Transverse colon (tissue), 4 donors: Measurements from ENCODE around the gene SETX.

ENCODE experiments used
- CTCF ChIP-seq, 5 experiments: fragments of 200-600 bp in 3 of 5; fragments of 450-650 bp in 2 of 5; sonication (generic) in 3 of 5; IDR thresholded peaks; 1 replicate in 2 of 5; 2 replicates in 3 of 5; pipeline ENCODE4 v1.5.1; 2016 to 2017; ENCODE audit warnings: antibody characterized with exemption in 5 of 5, inconsistent platforms in 3 of 5, mild to moderate bottlenecking in 2 of 5, moderate library complexity in 1 of 5
- EP300 ChIP-seq: sonication (generic); formaldehyde crosslinking; IDR thresholded peaks from one replicate; pipeline ENCODE4 v1.6.1; 2017; ENCODE audit warnings: antibody characterized with exemption, low read depth
- POLR2A ChIP-seq: fragments of 450-650 bp; IDR thresholded peaks from one replicate; pipeline ENCODE4 v1.6.1; 2016; ENCODE audit warnings: antibody characterized with exemption, mild to moderate bottlenecking, moderate library complexity
- POLR2AphosphoS5 ChIP-seq, 3 donors: sonication (generic); formaldehyde crosslinking; IDR thresholded peaks; one replicate each; pipeline ENCODE4 v1.6.1; 2016; ENCODE audit warnings: antibody characterized with exemption in 3 of 3

GRCh38 chr9:132333556-132333955, 21.2 kb downstream of the SETX start:
- TF ChIP-seq POLR2A: no peak
- no peak for TF ChIP-seq POLR2AphosphoS5 (IDR thresholded peaks at IDR 0.05)
- TF ChIP-seq CTCF (IDR thresholded peaks at IDR 0.05): no peak
- no peak for TF ChIP-seq EP300
